ENCODE results near the gene NKAIN2.

Gene NKAIN2

DNA sequence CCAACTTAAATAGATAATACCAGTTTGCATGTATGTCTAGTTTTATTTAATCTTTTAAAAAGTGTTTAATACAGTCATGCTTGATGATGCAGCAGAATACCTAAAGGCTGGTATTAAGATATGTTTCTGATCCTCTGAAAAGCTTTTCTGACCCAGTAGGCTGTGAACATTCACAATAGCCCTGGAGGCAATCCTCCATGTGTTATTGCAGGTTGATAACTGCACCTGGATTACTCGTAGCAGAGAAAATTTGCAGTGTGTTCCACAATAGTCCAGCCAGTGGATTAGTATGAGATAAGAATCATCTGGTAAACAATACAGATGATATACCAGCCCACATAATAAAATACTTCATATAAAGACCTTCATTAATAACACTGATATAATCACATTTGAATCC is 979.7 kb downstream of the NKAIN2 start:
- Histone ChIP-seq H3K9ac (ENCODE audit: low read length) (no peak overlapping the region), H3K27me3 (ENCODE audit: low read length) (no peaks in the 10 kb centered on the region), H3K79me2 (ENCODE audit: insufficient read depth, low read length) (no peaks in the 10 kb centered on the region), H3K27ac (ENCODE audit: low read depth, low read length) (no peak overlapping the region), H3F3A (ENCODE audit: insufficient read depth) (no peaks in the 10 kb centered on the region), H3K36me3 (ENCODE audit: low read length) (no peaks in the 10 kb centered on the region), H3K4me2 (ENCODE audit: low read depth, low read length, poor library complexity, severe bottlenecking) (no peak overlapping the region), H3K9me2 (replicated peaks; ENCODE audit: insufficient read depth, low read length) (no peaks in the 10 kb centered on the region), H3K9me3 (ENCODE audit: insufficient read depth, low read length) (no peaks in the 10 kb centered on the region), H3K4me3 (ENCODE audit: insufficient read depth, low read length, poor library complexity, severe bottlenecking) (no peak overlapping the region), H4K20me1 (ENCODE audit: low read depth, low read length) (no peaks in the 10 kb centered on the region), H2AFZ (ENCODE audit: low read depth, low read length, severe bottlenecking) (no peak overlapping the region)
- TF ChIP-seq CTCF (IDR thresholded peaks at IDR 0.05; ENCODE audit: insufficient read depth, low read length, poor library complexity, severe bottlenecking) (no peak), EZH2phosphoT487 (conservative IDR thresholded peaks at IDR 0.05; ENCODE audit: low read length) (no peak)

GRCh38 chr6:124791156-124791555 is 987.5 kb downstream of the NKAIN2 start:
- H3K4me2 ChIP-seq (ENCODE audit: low read depth, low read length, poor library complexity, severe bottlenecking): no peak overlapping the region
- no peaks in the 10 kb centered on the region for H3K36me3 ChIP-seq (ENCODE audit: low read length)
- no peaks in the 10 kb centered on the region for H3F3A ChIP-seq (ENCODE audit: insufficient read depth)
- no peaks in the 10 kb centered on the region for H3K27me3 ChIP-seq (ENCODE audit: low read length)
- H3K27ac ChIP-seq (ENCODE audit: low read depth, low read length): no peak overlapping the region
- no peaks in the 10 kb centered on the region for H3K79me2 ChIP-seq (ENCODE audit: insufficient read depth, low read length)
- no peaks in the 10 kb centered on the region for H3K9me2 ChIP-seq (replicated peaks; ENCODE audit: insufficient read depth, low read length)
- H3K9me3 ChIP-seq (ENCODE audit: insufficient read depth, low read length): no peaks in the 10 kb centered on the region
- no peak overlapping the region for H3K9ac ChIP-seq (ENCODE audit: low read length)
- no peak overlapping the region for H2AFZ ChIP-seq (ENCODE audit: low read depth, low read length, severe bottlenecking)
- TF ChIP-seq CTCF (IDR thresholded peaks at IDR 0.05; ENCODE audit: insufficient read depth, low read length, poor library complexity, severe bottlenecking): no peak
- no peak for TF ChIP-seq EZH2phosphoT487 (conservative IDR thresholded peaks at IDR 0.05; ENCODE audit: low read length)
- no peaks in the 10 kb centered on the region for H4K20me1 ChIP-seq (ENCODE audit: low read depth, low read length)
- no peak overlapping the region for H3K4me3 ChIP-seq (ENCODE audit: insufficient read depth, low read length, poor library complexity, severe bottlenecking)

DNA sequence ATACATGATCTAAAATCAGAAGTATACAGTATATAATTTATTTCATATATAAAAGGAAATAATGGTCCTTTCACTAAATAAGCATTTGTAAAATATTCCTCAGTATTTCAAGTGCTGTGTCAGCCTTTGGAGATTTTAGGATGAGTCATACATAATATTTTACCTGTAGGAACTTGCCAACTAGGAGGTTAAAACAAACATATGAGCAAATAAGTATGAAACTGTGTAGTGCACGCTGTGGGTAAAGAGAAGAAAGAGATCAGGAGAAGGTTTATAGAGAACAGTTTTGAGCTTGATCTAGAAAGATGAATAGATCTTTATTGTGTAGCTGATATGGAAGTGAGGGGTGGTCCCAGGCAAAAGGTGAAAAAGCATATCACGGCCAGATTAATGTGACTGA is 988.7 kb downstream of the NKAIN2 start:
- Histone ChIP-seq H3K4me2 (ENCODE audit: low read depth, low read length, poor library complexity, severe bottlenecking) (no peak overlapping the region), H3K9me3 (ENCODE audit: insufficient read depth, low read length) (no peaks in the 10 kb centered on the region), H3K9ac (ENCODE audit: low read length) (no peak overlapping the region), H3K4me3 (ENCODE audit: insufficient read depth, low read length, poor library complexity, severe bottlenecking) (no peak overlapping the region), H3K9me2 (replicated peaks; ENCODE audit: insufficient read depth, low read length) (no peaks in the 10 kb centered on the region), H3K36me3 (ENCODE audit: low read length) (no peaks in the 10 kb centered on the region), H3K79me2 (ENCODE audit: insufficient read depth, low read length) (no peaks in the 10 kb centered on the region), H3F3A (ENCODE audit: insufficient read depth) (no peaks in the 10 kb centered on the region), H4K20me1 (ENCODE audit: low read depth, low read length) (no peaks in the 10 kb centered on the region), H2AFZ (ENCODE audit: low read depth, low read length, severe bottlenecking) (no peak overlapping the region), H3K27ac (ENCODE audit: low read depth, low read length) (no peak overlapping the region), H3K27me3 (ENCODE audit: low read length) (no peaks in the 10 kb centered on the region)
- TF ChIP-seq EZH2phosphoT487 (conservative IDR thresholded peaks at IDR 0.05; ENCODE audit: low read length): no peak
- TF ChIP-seq CTCF (IDR thresholded peaks at IDR 0.05; ENCODE audit: insufficient read depth, low read length, poor library complexity, severe bottlenecking): no peak

- H3K4me2 ChIP-seq (ENCODE audit: low read depth, low read length, poor library complexity, severe bottlenecking): no peak overlapping the region
- no peaks in the 10 kb centered on the region for H3K27me3 ChIP-seq (ENCODE audit: low read length)
- no peak overlapping the region for H3K4me3 ChIP-seq (ENCODE audit: insufficient read depth, low read length, poor library complexity, severe bottlenecking)
- no peaks in the 10 kb centered on the region for H3K36me3 ChIP-seq (ENCODE audit: low read length)
- no peaks in the 10 kb centered on the region for H3K79me2 ChIP-seq (ENCODE audit: insufficient read depth, low read length)
- TF ChIP-seq EZH2phosphoT487 (conservative IDR thresholded peaks at IDR 0.05; ENCODE audit: low read length) (no peak), CTCF (IDR thresholded peaks at IDR 0.05; ENCODE audit: insufficient read depth, low read length, poor library complexity, severe bottlenecking) (no peak)
- no peak overlapping the region for H3K9ac ChIP-seq (ENCODE audit: low read length)
- no peaks in the 10 kb centered on the region for H4K20me1 ChIP-seq (ENCODE audit: low read depth, low read length)
- H3K9me2 ChIP-seq (replicated peaks; ENCODE audit: insufficient read depth, low read length): no peaks in the 10 kb centered on the region
- no peak overlapping the region for H2AFZ ChIP-seq (ENCODE audit: low read depth, low read length, severe bottlenecking)
- H3F3A ChIP-seq (ENCODE audit: insufficient read depth): no peaks in the 10 kb centered on the region
- no peaks in the 10 kb centered on the region for H3K9me3 ChIP-seq (ENCODE audit: insufficient read depth, low read length)
- H3K27ac ChIP-seq (ENCODE audit: low read depth, low read length): no peak overlapping the region
These were observed 989.7 kb downstream of the NKAIN2 start for GRCh38 chr6:124793398-124793797.
